HG03135 (cell line): ENCODE results near the gene TSKU.
"Not testable (repeated sequence)": the region's sequence is repeated elsewhere in the genome, so short reads cannot be mapped to it uniquely, and the experiment has no call there.

Experiments used
- ATAC-seq: cut with Tn5 transposase; IDR thresholded peaks from one replicate; pipeline ENCODE4 v1.9.1; 2021; ENCODE audit warnings: mild to moderate bottlenecking, moderate library complexity; ENCODE audit not compliant: unreplicated experiment

TSKU gene

GRCh38 chr11:76800466-76801200 lies 17.5 kb downstream of the TSKU start:
- ATAC-seq = no peak

- ATAC-seq = no peak
Measured at GRCh38 chr11:76801225-76801624, 18.1 kb downstream of the TSKU start.

GRCh38 chr11:76801736-76802135 lies 18.6 kb downstream of the TSKU start:
- ATAC-seq = no peak

GRCh38 chr11:76802151-76802550 lies 19.0 kb downstream of the TSKU start:
- ATAC-seq = no peak

- ATAC-seq = no peak
Measured at GRCh38 chr11:76802621-76803020, 19.5 kb downstream of the TSKU start.

GRCh38 chr11:76803023-76803422 lies 19.9 kb downstream of the TSKU start:
- no peak for ATAC-seq

GRCh38 chr11:76803811-76804600 lies 20.9 kb downstream of the TSKU start:
- ATAC-seq = no peak

GRCh38 chr11:76805206-76805913 lies 22.2 kb downstream of the TSKU start:
- no peak for ATAC-seq

GRCh38 chr11:76806131-76806530 lies 23.0 kb downstream of the TSKU start:
- no peak for ATAC-seq

GRCh38 chr11:76806608-76807205 lies 23.6 kb downstream of the TSKU start:
- ATAC-seq = no peak

GRCh38 chr11:76807206-76807875 lies 24.2 kb downstream of the TSKU start:
- no peak for ATAC-seq

- no peak for ATAC-seq
Measured at GRCh38 chr11:76808171-76808570, 25.0 kb downstream of the TSKU start.

GRCh38 chr11:76808996-76809395 lies 25.8 kb downstream of the TSKU start:
- no peak for ATAC-seq

GRCh38 chr11:76810151-76810853 lies 27.1 kb downstream of the TSKU start:
- no peak for ATAC-seq

- ATAC-seq = no peak
Measured at GRCh38 chr11:76811259-76811658, 28.1 kb downstream of the TSKU start.

- no peak for ATAC-seq
Measured at GRCh38 chr11:76814414-76814813, 31.3 kb downstream of the TSKU start.

- not testable (repeated sequence) for ATAC-seq
Measured at GRCh38 chr11:76815678-76816077, 32.5 kb downstream of the TSKU start.

GRCh38 chr11:76820184-76820566 lies 37.0 kb downstream of the TSKU start:
- ATAC-seq = no peak

GRCh38 chr11:76821396-76821795 lies 38.2 kb downstream of the TSKU start:
- not testable (repeated sequence) for ATAC-seq

GRCh38 chr11:76822406-76822805 lies 39.2 kb downstream of the TSKU start:
- ATAC-seq = no peak
